ENCODE data around the gene TMEM225B.

DNA sequence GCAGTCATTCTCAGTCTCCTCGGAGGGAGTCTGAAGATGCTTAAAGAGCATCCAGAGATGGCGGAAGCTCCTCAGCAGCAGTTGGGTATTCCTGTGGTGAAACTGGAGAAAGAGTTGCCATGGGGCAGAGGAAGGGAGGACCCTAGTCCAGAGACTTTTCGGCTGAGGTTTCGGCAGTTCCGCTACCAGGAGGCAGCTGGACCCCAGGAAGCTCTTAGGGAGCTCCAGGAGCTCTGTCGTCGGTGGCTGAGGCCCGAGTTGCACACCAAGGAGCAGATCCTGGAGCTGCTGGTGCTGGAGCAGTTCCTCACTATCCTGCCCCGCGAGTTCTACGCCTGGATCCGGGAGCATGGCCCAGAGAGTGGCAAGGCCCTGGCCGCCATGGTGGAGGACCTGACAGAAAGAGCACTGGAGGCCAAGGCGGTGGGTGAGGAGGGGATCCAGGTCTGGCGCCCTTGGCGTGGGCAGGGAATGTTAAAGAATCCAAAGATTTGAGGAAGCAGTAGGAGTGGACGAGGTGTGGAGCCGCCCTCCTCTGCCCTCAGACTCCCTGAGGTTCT, 21.6 kb downstream of the TMEM225B start:
- TF ChIP-seq, protein P1, sequence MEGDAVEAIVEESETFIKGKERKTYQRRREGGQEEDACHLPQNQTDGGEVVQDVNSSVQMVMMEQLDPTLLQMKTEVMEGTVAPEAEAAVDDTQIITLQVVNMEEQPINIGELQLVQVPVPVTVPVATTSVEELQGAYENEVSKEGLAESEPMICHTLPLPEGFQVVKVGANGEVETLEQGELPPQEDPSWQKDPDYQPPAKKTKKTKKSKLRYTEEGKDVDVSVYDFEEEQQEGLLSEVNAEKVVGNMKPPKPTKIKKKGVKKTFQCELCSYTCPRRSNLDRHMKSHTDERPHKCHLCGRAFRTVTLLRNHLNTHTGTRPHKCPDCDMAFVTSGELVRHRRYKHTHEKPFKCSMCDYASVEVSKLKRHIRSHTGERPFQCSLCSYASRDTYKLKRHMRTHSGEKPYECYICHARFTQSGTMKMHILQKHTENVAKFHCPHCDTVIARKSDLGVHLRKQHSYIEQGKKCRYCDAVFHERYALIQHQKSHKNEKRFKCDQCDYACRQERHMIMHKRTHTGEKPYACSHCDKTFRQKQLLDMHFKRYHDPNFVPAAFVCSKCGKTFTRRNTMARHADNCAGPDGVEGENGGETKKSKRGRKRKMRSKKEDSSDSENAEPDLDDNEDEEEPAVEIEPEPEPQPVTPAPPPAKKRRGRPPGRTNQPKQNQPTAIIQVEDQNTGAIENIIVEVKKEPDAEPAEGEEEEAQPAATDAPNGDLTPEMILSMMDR (IDR thresholded peaks at IDR 0.05; ENCODE audit: borderline replicate concordance, extremely low read depth, low read length, poor library complexity, severe bottlenecking): no peak
- TF ChIP-seq EZH2 (IDR thresholded peaks at IDR 0.05; ENCODE audit: borderline replicate concordance, low read depth, low read length, severe bottlenecking): no peak

All from DND-41 (cell line).